Activated gamma-delta T cell (primary cell): Measurements from ENCODE around the gene OGG1.
A peak's percentile ranks its signal among the peaks of the same experiment; 100 is the strongest.

Experiments
- DNase-seq: peaks from one replicate; lab custom pipeline; 2025; lab: John Stamatoyannopoulos, UW

OGG1 gene

DNA sequence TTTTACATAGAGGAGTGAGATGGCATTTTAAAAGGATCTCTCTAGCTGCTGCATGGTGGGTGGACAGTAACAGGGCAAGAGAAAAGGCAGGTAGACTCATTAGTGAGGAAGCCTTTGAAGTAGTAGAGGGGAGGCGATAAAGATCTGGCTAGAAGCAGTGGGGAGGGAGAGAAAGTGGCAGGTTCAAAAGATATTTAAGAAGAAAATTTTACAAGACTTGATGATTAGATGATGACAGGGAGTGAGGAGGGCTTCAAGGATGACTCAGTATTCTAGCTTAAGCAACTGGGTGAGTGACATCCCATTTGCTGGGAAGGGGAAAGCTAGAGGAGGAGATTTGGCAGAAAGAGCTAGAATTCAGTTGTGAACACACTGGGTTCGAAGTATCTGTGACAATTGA is 22.0 kb upstream of the OGG1 start:
- no peak for DNase-seq

DNA sequence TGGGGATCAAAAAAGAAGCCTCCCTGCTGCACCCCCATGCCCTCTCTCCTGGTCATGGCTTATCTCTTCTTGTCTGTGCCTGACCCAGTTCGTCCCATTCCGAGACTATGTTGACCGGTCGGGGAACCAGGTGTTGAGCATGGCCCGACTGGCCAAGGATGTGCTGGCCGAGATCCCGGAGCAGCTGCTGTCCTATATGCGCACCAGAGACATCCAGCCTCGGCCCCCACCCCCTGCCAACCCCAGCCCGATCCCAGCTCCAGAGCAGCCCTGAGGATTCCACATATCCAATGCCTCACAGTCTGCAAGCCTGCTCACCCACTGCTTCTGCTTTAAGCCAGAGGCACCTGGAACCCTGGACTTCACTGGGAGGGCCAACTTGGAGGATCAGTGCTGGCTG is 20.3 kb upstream of the OGG1 start:
- DNase-seq, result no peak

DNA sequence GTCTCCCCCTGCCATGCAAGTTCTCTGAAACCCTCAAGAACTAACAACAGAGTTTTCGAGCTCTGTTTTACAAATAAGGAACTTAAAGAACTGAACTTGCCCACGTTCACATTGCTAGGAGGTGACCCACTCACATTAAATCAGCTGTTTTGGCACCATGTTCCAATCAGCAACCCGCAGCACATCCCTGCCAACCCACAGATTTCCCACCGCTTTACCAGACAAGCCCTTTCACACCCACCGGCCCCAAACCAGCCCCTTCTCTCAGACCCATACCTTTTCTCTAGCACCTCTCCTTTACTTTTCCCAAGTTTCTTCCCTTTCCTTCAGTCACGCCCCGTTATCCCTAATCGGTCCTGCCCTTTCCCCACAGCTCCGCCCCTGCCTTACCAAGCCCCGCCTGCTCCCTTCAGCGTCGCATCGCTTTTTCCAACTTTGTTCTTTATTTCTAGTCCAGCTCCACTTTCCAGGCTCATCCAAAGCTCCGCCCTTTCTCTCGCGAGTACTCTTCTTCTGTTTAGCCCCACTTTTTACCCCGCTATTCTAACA is 19.0 kb upstream of the OGG1 start:
- DNase-seq, result no peak

DNA sequence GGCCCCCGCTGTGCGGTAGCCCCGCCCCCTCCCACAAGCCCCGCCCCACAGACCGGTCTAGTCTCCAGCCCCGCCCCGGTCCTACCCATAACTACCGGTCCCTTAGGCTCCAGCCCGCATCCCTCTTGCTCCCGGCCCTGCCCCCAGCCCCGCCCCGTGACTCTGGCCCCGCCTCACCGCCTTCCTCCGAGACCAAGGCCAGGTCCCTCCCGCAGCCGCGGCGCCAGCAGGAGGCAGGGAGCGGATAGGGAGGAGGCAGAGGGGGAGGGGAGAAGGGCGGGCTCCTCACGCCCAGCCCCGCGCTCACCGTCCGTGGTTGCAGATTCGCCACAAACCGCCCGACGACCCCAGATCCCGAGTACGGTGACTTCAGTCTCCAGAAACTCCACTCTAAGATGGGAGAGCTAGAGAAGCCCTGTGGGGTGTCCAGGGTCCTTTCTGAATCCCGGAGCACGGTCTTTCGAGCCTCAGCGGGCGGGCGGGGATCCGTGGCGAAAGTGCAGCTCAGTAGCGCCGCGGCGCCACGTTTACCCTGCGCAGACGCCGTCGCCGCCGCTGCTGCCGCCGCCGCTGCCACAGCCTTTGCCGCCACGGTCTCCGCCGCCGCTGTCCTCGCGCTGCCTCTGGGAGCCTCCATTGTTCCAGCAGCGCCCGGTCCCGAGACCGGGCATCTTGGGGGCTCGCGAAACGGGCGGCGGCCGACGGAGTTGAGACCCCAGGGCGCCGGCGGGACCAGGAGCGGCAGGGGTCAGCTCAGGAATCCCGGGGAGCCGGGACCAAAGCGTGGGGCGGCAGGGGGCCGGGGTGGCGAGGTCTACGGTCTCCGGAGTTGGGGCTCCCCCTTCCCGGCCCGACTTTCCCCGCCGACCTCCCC is 18.3 kb upstream of the OGG1 start, which contains the start of gene BRPF1:
Gene BRPF1 (plus strand): TSS at position 530 of the 874 bp plus-strand sequence. CDS start 2,406 bp downstream, outside the sequence.
- peak; percentile 100 for DNase-seq

DNA sequence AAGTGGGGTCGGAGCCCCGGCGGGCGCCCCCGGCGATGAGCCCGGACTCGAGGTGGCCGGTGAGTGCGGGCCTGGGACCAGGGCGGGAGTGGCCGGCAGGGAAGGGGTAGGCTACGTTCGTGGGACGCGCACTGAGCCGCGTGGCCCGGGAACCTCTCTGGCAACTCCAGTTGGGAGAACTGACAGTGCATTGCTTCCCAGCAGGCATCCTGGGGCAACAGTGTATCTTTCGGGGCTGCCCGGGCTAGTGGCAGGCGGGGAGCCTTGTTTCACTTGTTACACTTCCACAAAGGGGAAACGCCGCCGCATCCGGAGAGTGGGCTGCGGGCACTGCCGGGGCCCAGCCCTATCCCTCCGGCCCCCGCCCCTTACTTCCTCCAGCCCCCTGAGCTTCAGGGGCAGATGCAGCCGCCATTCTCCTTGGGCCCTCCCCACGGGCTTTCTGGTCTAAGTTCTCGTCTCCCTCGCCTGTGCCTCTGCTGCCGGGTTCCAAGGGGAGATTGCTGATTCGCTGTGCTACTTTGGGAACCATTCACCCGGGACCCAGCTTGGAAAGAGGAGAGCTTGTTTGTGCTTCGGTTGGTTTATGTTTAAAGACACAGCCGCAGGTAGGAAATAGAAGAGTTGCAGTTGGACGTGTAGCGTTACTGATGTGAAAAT is 17.5 kb upstream of the OGG1 start:
- DNase-seq, result peak; percentile 49

DNA sequence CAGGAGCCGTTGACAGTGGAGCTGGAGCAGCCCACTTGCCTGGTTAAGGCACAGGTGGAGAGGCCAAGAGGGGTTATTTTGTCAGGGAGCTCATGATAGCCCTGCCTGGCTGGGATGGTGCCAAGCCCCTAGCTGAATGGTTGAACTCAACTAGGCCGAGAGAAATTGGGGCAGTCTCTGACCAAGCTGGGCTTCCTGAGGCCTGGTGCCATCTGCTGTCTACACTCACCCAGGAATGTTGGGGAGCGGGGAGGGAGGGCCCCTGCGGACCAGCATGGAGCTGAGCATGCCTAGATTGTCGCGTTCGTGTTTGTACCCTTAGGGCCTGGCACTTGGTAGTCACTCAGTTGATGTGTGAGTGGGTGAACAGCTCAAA is 17.0 kb upstream of the OGG1 start:
- no peak for DNase-seq

DNA sequence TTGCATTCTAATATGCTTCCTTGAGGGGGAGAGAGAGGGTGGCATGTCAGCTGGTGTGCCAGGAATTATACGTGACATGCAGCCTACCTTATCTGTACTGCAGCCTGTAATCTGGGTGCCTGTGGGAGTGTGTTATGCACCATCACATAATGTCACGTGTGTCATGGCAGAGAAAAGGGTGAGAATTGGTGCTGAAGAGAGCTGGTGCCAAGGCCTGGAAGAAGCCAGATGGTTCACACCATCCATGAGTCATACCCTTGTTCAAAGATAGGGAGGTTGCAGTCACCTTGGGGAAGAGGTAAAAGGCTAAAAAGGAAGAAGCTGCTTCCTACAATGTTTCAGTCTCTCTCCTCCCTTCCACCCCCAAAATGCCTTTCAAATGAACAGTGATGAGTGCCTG is 12.9 kb upstream of the OGG1 start:
- DNase-seq, result no peak

DNA sequence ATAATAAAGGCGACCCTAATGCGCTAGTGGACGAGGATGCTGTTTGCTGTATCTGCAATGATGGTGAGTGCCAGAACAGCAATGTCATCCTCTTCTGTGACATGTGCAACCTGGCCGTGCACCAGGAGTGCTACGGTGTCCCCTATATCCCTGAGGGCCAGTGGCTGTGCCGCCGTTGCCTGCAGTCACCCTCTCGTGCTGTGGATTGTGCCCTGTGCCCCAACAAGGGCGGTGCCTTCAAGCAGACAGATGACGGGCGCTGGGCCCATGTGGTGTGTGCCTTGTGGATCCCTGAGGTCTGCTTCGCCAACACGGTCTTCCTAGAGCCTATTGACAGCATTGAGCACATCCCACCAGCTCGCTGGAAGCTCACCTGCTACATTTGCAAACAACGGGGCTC is 10.6 kb upstream of the OGG1 start:
- no peak for DNase-seq

DNA sequence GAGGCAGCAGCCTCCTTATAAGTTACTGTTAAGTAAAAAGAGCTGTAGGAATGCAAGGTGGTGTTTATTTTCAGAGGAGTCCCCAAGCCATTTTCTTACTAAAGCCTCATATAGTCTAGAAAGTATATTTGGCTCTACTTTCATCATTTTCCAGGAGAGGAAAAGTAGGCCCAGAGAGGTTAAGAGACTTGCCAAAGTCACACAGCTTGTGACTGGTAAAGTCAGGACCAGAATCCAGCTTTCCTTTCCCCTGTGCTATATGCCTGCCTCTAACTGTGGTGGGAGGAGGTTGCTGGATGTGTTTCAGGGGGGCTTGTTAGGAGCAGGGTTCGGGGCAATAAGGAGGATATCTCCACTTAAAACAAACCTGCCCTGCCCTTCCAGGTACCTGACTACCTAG is 7.2 kb upstream of the OGG1 start:
- DNase-seq, result no peak

DNA sequence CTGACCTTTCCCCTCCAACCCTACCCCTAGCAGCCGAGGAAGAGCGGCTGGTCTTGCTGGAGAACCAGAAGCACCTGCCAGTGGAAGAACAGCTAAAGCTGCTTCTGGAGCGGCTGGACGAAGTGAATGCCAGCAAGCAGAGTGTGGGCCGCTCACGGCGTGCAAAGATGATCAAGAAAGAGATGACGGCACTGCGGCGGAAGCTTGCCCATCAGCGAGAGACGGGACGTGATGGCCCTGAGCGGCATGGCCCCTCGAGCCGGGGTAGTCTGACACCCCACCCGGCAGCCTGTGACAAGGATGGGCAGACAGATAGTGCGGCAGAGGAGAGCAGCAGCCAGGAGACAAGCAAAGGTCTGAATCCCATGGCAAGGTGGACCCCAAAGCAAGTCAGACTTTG is 6.2 kb upstream of the OGG1 start:
- DNase-seq, result no peak

DNA sequence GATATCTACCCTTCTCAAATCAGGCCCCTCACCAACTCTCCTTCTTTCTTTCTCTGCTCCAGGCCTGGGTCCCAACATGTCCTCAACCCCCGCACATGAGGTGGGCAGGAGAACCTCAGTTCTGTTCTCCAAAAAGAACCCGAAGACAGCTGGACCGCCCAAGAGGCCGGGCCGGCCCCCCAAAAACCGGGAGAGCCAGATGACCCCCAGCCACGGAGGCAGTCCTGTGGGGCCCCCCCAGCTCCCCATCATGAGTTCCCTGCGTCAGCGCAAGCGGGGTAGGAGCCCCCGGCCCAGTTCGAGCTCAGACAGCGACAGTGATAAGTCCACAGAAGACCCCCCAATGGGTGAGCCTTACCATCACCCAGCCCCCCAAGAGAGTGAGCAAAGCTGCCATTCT is 5.6 kb upstream of the OGG1 start:
- DNase-seq, result no peak

DNA sequence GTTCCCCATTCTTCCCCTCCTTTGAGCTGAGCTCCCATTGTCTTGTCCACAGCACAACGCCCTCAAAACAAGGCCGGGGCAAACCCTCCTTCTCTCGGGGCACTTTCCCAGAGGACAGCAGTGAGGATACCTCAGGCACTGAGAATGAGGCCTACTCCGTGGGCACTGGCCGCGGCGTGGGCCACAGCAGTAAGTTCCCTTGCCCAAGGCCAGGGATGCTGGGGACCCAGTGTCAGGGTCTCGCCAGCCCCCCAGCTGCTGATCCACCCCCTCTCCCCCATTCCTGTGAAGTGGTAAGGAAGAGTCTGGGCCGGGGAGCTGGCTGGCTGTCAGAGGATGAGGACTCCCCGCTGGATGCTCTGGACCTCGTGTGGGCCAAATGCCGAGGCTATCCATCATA is 4.2 kb upstream of the OGG1 start:
- DNase-seq, result no peak

DNA sequence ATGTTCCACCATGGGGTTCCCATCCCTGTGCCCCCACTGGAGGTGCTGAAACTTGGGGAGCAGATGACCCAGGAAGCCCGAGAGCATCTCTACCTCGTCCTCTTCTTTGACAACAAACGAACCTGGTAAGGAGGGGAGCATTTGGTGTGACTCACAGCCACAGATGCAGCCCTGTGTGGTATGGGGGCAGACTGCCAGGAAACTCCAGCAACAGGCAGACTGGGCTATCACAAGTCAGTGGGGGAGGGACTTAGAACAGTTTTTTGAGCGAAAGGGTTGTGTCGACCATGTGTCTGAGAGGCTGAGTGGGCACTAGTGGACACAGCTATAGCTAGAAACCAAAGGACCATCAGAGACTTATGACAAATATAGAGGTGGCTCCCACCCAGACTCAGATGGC is 3.4 kb upstream of the OGG1 start:
- no peak for DNase-seq

DNA sequence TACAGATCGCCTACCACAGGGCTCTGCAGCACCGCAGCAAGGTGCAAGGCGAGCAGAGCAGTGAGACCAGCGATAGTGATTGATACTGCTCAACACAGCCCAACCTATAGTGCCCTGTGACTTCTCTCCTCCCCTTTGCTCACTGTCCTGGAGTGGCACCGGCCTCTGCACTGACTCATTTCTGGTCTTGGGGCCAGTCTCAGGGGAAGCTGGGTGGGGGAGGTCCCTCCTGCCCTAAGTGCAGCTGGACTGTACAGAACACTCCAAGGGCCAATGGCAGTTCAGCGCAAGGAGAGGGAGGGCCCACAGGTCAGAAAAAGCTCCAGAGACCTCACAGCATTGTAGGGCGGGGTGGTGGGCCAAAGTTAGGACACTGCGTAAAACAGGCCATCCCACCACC is 2.5 kb upstream of the OGG1 start:
- no peak for DNase-seq

DNA sequence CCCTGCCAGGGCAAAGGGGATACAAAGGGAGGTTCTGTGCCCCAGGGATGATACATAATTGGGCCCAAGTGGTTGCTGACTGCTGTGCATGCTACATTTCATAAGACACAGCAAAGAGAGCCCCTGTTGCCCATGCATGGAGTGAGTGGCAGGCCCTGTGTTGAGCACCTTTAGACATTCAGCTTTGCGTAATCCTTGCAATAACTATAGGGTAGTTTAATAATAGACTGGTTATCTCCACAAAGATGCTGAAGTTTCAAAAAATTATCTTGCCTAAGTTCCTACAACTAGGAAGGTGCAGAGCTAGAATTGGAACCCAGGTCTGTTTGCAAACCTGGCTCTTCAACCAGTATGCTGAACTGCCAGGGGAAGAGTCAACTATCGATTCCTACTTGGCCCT is 1.7 kb upstream of the OGG1 start:
- no peak for DNase-seq

DNA sequence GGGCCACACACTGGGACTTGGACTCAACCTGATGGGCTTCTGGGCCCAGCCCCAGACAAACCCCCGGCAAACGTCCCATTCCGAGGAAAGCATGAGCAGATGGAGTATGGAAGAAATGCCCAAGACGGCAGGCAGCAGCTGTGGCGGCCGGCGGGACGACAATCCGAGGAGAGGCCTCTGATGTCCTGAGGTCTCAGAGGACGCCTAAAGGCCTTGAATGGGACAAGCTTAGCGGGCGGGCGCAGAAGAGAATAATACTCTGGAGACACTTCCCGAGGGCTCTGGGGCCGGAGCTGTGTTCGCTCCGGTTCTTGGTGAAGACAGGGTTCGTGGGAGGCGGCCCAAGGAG is 482 bp upstream of the OGG1 start:
- DNase-seq, result no peak

DNA sequence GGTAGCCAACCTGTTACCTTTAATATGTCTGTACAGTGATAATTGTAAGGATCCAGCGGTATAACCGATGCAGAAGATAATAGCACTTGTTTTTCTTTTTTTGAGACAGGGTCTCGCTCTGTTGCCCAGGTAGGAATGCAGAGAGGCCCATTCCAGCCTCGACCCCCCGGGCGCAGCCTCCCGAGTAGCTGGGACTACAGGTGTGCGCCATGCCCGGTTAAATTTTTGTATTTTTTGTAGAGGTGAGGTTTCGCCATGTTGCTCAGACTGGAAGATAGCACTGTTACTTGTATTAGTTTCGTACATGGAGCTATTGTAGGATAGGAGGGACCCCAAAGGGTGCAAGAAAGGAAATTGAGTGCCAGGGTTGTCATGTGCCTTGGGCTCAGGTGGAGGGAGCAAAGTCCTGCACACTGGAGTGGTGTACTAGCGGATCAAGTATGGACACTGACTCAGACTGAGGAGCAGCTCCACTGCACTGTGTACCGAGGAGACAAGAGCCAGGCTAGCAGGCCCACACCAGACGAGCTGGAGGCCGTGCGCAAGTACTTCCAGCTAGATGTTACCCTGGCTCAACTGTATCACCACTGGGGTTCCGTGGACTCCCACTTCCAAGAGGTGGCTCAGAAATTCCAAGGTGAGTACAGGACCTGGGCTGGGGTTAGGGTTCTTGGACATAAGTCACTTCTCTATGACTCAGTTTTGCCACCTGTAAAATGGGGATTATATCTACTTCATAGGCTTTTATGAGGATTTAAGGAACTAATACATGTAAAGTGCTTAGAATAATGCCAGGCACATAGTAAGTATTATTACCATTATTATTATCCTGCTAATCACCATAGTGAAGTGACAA is 1.0 kb downstream of the OGG1 start:
- DNase-seq, result no peak

DNA sequence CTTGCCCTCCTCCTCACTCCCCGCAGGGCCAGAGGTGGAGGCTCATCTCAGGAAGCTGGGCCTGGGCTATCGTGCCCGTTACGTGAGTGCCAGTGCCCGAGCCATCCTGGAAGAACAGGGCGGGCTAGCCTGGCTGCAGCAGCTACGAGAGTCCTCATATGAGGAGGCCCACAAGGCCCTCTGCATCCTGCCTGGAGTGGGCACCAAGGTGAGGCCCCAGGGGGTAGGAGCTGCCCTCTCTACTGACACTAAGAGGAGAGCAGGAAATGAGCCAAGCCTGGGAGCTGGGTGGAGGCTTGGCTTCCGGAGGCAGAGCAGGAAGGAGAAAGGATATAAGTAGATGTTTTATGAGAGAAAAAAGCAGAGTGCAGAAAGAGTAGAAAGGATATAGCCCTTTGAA is 4.9 kb downstream of the OGG1 start:
- no peak for DNase-seq

DNA sequence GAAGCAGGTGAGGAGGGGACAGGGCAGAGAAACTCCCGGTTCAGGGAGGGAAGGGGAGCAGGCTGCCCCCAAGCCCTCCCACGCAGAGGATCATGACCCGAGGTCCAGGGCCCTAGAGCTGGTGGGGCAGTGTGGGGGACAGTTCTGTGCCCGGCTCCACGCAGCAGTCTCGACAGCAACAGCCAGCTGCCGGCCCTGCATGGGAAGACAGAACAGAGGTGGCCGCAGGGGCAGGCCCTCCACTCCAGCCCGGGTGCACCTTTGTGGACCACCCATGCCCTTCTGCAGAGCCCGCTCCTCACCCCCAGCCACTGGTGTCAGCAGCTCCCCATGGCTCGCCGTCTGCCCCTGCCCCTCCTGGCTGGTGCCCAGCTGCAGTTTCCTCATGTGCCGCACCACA is 7.7 kb downstream of the OGG1 start:
- DNase-seq, result no peak

DNA sequence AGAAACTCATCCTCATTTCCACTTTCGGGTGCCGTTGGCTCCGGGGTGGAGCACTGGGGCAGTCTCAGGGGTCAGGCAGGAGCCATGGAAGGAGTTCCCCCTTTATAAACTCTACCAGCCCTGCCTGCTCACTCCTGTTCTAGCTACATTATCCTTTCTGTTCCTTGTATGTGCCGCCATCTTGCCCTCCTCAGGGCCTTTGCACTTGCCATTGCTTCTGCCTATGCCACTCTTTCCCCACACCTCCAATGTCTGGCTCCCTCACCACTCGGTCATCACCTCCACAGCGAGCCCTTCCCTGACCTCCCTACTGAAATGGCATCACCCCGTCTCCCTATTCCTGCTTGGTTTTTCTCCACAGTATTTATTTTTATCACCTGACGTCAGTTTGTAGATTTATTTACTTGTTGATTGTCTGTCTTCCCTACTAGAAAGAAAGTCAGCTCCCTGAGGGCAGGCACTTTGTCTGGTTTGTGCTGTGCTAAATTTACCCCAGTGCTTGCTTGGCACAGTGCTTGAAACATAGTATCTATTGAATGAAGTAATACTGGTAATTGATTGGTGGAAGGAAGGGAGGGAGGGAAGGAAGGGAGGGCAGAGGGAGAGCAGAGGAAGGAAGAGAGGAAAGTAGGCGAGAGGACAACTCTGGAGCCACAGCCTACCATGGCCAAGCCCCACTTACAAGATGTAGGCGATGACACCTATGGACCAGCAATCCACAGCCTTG is 11.2 kb downstream of the OGG1 start:
- DNase-seq, result no peak

DNA sequence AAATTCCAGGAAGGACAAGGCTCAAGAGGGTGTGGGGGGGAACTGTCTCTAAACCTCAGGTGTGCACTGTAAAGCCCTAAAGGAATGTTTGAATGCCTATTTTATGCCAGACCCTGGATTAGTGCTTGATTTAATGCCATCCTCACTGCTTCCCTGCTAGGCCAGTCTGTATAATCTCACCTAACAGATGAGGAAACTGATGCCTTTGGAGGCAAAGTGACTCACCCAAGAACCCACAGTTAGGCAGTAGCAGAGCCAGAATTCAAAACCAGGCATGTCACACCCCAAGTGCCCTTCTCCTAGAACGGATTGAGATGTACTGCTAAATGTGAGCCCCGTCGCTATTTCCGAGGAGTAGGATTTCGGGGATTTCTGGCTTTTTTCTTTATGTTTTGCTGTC is 12.2 kb downstream of the OGG1 start:
- no peak for DNase-seq

DNA sequence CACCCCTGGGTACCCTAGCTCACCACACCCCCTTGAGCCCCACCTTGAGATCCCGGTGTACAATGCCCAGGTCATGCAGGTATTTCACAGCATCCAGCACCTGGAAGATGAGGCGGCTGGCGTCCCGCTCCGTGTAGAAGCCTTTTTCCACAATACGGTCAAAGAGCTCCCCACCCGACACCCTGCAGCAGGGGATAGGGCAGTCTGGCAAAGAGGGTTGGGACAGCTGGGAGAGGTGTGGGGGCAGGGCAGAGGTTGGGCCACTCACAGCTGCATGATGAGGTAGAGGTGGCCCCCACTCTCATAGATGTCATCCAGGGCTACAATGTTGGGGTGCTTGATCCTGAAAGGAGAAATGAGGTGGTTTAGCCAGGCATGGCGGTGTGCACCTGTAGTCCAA is 13.1 kb downstream of the OGG1 start:
- no peak for DNase-seq
